ENCODE results near the gene VPS54.

Gene VPS54, protein sequence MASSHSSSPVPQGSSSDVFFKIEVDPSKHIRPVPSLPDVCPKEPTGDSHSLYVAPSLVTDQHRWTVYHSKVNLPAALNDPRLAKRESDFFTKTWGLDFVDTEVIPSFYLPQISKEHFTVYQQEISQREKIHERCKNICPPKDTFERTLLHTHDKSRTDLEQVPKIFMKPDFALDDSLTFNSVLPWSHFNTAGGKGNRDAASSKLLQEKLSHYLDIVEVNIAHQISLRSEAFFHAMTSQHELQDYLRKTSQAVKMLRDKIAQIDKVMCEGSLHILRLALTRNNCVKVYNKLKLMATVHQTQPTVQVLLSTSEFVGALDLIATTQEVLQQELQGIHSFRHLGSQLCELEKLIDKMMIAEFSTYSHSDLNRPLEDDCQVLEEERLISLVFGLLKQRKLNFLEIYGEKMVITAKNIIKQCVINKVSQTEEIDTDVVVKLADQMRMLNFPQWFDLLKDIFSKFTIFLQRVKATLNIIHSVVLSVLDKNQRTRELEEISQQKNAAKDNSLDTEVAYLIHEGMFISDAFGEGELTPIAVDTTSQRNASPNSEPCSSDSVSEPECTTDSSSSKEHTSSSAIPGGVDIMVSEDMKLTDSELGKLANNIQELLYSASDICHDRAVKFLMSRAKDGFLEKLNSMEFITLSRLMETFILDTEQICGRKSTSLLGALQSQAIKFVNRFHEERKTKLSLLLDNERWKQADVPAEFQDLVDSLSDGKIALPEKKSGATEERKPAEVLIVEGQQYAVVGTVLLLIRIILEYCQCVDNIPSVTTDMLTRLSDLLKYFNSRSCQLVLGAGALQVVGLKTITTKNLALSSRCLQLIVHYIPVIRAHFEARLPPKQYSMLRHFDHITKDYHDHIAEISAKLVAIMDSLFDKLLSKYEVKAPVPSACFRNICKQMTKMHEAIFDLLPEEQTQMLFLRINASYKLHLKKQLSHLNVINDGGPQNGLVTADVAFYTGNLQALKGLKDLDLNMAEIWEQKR

DNA sequence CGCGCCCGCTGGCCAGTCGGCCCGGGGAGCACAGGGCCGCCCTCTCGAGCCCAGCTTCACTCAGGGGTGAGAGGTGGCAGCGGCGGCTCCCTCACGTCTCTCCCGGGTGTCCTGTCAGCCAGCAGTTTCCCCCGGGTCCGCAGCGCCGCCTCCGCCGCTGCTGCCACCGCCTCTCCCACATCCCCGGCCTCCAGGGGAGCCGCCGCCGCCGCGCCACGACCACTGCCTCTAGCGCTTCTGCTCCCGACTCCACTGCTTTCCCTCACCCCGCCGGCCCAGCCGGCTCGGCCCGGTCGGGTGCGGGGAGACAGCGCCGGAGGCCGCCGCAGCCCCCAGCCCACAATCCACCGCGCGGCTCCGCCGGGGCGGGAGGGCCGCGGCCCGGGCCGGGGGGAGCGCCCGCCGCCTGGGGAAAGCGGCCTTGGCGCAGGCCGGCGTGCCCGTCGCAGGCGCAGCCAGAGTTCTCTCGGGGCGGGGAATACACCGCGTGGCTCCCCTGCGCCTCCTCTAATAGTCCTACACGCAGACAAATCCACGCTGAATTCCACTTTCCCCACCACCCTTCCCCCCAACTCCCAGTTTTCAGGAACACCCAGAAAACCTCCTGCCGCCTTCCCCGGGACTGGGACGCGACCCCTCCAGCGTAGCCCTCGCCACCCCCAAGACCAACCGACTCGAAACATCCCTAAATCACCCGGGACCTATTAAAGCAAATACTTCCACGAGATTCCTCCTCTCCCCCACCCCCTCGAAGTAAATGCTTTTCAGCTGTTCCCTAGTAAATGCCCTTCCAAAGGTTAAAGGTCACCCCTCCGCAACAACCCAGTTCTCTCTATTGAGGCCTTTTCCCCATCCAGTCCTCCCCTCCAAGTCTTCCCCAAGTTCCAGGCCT, at the start of gene VPS54:
Gene VPS54 (minus strand): TSS at position 346 of the 892 bp plus-strand sequence. CDS start 35,429 bp downstream, outside the sequence.
- TF ChIP-seq, protein P1, sequence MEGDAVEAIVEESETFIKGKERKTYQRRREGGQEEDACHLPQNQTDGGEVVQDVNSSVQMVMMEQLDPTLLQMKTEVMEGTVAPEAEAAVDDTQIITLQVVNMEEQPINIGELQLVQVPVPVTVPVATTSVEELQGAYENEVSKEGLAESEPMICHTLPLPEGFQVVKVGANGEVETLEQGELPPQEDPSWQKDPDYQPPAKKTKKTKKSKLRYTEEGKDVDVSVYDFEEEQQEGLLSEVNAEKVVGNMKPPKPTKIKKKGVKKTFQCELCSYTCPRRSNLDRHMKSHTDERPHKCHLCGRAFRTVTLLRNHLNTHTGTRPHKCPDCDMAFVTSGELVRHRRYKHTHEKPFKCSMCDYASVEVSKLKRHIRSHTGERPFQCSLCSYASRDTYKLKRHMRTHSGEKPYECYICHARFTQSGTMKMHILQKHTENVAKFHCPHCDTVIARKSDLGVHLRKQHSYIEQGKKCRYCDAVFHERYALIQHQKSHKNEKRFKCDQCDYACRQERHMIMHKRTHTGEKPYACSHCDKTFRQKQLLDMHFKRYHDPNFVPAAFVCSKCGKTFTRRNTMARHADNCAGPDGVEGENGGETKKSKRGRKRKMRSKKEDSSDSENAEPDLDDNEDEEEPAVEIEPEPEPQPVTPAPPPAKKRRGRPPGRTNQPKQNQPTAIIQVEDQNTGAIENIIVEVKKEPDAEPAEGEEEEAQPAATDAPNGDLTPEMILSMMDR (IDR thresholded peaks at IDR 0.05): no peak

DNA sequence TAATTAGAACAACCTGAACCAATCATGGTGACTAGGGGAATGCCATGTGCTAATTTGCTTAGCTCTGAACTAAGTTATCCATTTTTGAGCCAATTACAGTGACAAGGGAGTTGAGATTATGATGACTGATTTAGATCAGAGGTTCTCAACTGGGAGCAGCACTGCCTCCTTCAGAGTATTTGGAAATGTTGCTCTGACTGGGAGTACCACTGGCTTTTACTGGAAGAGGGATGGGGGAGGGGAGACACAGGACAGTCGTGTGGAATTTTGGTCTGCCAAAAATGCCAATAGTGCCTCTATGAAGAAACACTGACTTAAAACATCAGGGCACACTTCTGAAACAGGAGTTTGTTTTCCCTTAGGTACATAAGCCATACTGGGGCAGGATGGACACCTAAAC, 48.1 kb upstream of the VPS54 start:
- TF ChIP-seq, protein P1 (IDR thresholded peaks at IDR 0.05): no peak

DNA sequence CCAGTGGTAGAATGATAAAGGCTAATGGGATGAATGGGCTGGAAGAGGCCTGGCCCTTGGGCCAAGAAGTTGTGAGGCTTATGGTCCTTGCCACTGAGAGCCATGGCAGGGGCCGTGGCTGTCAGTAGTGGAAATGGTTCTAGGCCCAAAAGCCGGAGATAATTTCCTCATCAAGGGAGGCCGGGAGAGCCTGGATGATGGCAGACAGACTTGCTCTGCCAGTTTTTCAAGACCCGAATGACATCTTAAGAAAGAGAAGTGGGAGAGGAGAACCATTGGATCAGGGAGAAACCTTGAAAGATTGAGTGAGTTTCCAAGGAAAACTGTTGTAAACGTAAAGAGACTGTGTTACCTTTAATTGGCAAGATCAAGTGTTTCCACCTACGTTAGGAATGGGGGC, 46.3 kb upstream of the VPS54 start:
- TF ChIP-seq, protein P1 (IDR thresholded peaks at IDR 0.05): no peak

DNA sequence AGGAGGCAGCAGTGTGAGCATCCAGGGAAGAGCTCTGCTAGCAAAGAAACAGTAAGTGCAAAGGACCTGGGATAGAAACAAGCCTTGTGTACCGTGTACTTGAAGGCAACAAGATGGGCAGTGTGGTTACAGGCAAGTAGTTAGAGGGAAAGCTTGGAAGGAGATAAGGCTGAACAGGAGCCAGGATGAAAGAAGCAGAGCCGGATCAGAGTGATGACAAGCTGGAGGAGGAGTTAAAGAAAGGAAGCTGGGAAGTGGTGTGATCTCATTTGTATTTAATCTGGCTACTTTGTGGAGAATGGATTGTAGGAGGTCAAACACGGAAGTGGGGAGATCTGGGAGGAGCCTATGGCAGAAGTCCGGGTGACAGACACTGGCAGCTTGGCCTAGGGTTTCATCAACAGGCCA, 44.7 kb upstream of the VPS54 start:
- TF ChIP-seq, protein P1 (IDR thresholded peaks at IDR 0.05): no peak

DNA sequence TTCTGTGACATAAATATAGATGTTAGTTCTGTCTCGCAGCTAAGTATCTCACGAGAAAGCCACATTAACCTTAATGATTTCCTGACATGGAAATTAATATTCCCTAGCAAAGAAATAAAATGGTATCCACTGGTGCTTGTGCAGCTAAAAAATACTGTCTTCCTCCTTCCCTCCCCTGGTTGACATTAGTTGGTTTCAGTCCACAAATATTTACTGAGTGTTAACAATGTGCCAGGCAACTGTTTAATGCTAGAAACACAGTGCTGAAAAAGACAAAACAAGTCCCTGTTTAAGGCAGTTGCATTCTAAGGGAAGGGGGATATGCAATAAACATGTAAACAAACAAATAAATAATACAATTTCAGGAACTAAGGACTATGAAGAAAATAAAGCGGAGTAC, 44.2 kb upstream of the VPS54 start:
- TF ChIP-seq, protein P1 (IDR thresholded peaks at IDR 0.05): no peak

DNA sequence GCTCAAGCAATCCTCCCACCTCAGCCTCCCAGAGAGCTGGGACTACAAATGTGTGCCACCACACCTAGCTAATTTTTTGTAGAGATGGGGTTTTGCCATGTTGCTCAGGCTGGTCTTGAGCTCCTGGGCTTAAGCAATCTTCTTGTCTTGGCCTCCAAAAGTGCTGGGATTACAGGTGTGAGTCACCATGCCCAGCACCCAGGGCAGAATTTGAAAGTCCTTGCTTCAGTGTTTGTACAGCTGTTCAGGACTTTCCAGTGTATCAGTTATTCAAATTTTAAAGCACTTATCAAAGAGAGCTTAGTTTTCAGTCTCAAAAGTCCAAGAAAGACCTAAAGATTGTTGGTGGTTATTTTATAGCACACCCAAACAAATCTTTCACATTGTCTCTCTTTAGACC, 43.6 kb upstream of the VPS54 start:
- TF ChIP-seq, protein P1 (IDR thresholded peaks at IDR 0.05): no peak

DNA sequence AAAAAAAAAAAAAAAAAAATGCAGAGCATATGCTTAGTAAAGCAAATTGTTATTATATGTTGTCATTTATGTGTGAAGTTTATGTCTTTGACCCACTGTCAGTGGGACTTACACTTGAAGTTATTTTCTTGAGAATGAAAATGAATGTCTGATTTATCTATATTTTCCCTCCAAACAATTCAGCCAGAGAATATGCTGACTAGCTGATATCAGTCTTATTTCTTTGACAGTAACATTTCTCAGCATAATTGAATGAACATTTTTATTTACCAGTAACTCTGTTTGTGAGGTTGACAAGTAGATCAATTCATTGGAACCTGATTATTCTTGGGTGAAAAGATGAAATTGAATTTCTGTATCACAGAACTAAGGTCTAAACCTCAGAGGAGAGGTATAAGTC, 40.0 kb upstream of the VPS54 start:
- TF ChIP-seq, protein P1 (IDR thresholded peaks at IDR 0.05): no peak

Measured in LNCAP (cell line).